Testis (tissue), 2 donors: ENCODE results near the gene CENPP.

Experiments
- CTCF ChIP-seq, 3 experiments: fragments of 450-650 bp in 2 of 3; fragments of 200-600 bp in 1 of 3; sonication (generic) in 1 of 3; IDR thresholded peaks; one replicate each; pipeline ENCODE4 v1.5.1; 2016 to 2019; ENCODE audit warnings: antibody characterized with exemption in 3 of 3, mild to moderate bottlenecking in 2 of 3, moderate library complexity in 1 of 3
- POLR2A ChIP-seq: fragments of 450-650 bp; IDR thresholded peaks from one replicate; pipeline ENCODE4 v1.6.1; 2017; ENCODE audit warnings: antibody characterized with exemption, mild to moderate bottlenecking, moderate library complexity

DNA sequence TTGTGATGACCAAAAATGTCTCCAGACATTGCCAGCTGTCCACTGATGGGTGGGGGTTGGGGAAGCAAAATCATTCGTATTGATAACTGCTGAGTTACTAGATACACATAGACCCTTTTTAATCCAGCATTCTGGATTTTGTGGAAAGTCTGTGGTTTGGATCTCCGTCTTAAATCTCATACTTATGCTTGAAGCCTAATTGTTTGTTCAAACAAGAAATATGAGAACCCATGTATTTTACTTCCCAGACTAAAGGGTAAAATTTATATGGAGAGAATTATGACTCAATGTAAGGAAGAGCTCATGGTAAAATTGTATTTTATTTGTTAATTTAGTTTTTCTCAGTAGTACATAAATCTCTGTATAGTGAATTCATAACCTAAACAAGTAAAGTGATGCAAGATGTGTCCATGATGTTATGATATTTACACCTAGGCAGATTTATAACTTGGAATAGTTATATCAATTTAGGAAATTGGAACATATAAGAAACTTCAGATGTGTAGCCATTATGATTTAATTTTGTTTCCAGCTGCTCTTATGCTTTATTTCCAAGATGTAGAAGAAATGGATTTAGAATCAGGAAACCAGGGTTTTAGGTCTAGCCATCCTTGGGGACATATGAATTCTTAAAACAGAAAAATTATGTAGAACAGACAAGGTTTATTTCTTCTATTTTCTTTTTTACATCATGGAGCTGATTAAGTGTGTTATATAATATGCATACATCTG is 83.2 kb downstream of the CENPP start:
- TF ChIP-seq CTCF (IDR thresholded peaks at IDR 0.05) (no peak), POLR2A (no peak)
